GM12874 (cell line): ENCODE results near the gene COMT.

ENCODE experiments used
- TF ChIP-seq, protein P1 (sequence below): IDR thresholded peaks from 2 replicates; pipeline ENCODE4 v1.5.1; 2011; ENCODE audit warnings: low read depth, mild to moderate bottlenecking, control low read depth, low read length, moderate library complexity; ENCODE audit not compliant: insufficient read depth

Gene COMT

GRCh38 chr22:19981171-19981960 is 39.8 kb downstream of the COMT start:
- TF ChIP-seq, protein P1, sequence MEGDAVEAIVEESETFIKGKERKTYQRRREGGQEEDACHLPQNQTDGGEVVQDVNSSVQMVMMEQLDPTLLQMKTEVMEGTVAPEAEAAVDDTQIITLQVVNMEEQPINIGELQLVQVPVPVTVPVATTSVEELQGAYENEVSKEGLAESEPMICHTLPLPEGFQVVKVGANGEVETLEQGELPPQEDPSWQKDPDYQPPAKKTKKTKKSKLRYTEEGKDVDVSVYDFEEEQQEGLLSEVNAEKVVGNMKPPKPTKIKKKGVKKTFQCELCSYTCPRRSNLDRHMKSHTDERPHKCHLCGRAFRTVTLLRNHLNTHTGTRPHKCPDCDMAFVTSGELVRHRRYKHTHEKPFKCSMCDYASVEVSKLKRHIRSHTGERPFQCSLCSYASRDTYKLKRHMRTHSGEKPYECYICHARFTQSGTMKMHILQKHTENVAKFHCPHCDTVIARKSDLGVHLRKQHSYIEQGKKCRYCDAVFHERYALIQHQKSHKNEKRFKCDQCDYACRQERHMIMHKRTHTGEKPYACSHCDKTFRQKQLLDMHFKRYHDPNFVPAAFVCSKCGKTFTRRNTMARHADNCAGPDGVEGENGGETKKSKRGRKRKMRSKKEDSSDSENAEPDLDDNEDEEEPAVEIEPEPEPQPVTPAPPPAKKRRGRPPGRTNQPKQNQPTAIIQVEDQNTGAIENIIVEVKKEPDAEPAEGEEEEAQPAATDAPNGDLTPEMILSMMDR, result no peak

DNA sequence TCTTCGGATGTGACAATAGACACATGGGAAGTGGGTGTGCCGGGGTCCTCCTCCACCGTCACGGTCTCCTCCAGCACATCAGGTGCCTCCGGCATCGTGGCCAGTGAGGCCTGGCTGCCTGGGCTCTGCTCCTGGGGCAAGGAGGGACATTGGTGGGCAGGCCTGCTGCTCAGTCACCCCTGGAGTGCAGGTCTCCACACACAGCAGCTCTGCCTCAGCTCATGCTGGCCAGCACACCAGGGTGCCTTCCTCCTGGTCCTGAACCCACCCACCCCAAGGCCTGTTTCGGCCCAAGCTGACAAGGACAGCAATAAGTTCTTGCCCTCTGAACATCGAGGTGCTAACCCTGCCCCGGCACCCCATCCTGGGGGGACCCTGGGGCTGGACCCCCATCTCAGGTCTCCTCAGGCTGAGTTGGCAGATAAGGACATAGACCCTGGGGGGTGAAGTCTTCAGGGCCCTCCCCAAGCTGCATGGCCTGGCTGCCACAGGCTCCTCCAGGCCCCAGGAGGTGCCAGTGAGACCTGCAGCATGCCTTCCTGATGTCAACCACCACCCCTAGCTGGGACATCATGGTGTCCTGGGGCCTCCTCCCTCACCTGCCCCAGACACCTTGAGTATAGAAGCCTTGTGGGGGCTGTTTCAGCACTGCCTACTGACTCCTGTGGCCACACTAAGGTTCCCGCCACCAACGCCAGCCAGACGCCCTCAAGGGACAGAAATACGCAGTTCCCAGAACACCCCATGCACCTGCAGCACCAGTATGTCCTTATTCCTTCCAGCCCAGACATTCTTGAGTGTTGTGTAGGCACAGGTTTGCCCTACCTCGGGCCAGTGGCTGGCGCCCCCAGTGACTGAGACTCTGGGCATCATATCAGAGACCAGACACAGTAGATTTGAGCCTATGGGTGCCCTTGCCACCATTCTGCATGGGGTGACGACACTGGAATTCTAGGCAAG is 40.7 kb downstream of the COMT start:
- TF ChIP-seq, protein P1, result no peak

DNA sequence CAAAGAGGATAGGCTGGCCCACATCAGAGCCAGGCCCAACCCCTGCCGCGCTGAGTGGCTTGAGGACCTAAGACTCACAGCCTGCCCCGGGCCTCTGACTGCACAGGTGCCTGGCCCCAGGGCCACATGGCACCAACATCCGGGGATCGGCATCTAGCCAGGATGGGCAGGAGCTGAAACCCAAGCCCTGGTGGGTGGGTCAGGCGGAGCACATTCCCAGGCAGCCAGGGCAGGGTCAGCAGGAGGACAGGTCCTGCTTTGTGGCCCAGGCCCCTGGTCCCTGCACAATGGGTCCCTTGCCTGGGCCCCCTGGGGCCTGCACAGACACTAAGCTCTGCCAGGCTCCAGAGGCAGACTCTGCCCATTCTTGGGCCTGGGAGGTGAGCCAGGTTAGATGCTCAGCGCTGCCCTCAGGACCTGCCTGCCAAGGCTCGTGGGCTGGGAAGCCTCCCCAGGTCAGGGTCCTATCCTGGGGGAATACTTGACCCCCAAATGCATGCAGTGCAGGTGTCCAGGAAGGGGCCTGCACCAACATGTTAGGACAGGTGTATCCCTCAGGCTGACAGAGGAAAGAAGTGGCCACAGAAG is 41.5 kb downstream of the COMT start:
- TF ChIP-seq, protein P1, result no peak

GRCh38 chr22:19983741-19984140 is 42.2 kb downstream of the COMT start:
- TF ChIP-seq, protein P1, result no peak

- TF ChIP-seq, protein P1, result no peak
Measured at GRCh38 chr22:19984201-19984753, 42.7 kb downstream of the COMT start.

DNA sequence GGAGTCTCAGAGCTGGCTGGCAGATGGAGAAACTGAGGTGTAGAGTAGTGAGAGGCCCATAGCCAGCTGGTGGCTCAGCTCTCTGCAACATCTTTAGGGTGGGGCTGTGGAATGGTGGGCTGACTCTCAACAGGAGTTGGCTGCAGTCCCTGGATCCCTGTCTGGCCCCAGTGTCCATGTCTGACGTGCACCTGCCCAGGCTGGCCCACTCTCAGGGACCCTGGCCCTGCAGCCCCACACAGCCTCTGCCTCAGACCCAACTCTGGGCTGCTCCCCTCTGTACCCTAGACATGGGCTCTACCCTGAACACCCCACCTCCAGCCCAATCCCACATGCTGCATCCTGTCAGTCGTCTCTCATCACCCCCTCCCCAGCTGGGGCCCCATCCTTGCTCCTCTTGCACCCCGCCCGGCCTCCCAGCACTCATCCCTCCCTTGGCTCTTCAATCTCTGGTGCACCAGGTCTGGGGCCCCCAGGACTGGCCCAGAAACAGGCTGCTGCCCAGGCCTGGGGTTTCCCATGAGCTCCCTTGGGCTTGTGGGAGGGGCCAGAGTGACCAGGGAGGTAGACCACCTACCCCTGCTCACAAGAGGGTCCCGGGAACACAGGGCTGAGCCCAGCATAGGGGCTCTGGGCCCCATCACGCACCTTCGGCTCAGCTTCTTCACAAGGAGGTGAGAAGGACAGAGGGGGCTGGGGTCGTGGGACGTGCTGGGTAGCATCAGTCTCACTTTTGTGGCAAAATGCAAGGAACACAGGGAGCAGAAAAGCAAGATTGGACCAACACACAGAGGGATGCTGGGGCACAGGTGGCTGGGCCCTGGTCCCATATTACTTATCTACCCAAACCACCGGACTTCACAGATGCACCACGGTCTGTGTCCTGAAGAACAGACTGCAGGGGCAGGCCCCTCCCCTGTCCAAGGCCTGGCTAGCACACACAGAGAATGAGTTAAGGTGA is 43.6 kb downstream of the COMT start:
- TF ChIP-seq, protein P1, result no peak
